HEK293 (cell line): Measurements from ENCODE around the gene ABHD16B.
A peak's percentile ranks its signal among the peaks of the same experiment; 100 is the strongest.

ENCODE experiments used
- CTCF ChIA-PET: fragments of 350-600 bp; formaldehyde crosslinking; extraction: SDS; loops from one replicate; lab custom pipeline; 2021; ENCODE audit warnings: antibody characterized with exemption; lab: Yijun Ruan, JAX
- POLR2A ChIA-PET: fragments of 300-600 bp; formaldehyde crosslinking; extraction: SDS; loops from one replicate; lab custom pipeline; 2020; ENCODE audit warnings: antibody characterized with exemption, inconsistent platforms; lab: Yijun Ruan, JAX
- H3K27ac ChIP-seq: fragments of 200-500 bp; sonication (Bioruptor generic); 2 replicates; pipeline ENCODE4 v1.5.1; 2014; ENCODE audit warnings: low read depth, low read length, control low read depth, inconsistent platforms; ENCODE audit errors: extremely low read depth
- H3K36me3 ChIP-seq, 2 experiments: fragments of 200-500 bp in 1 of 2; sonication (Bioruptor generic) in 1 of 2; 1 replicate in 1 of 2; 2 replicates in 1 of 2; pipeline ENCODE4 v1.5.1; 2014 to 2017; ENCODE audit warnings: inconsistent platforms in 2 of 2, low read length in 2 of 2; ENCODE audit not compliant: control insufficient read depth in 2 of 2, insufficient read depth in 1 of 2
- H3K4me1 ChIP-seq: fragments of 200-500 bp; sonication (Bioruptor generic); 2 replicates; pipeline ENCODE4 v1.5.1; 2014; ENCODE audit warnings: mild to moderate bottlenecking, low read length, inconsistent platforms; ENCODE audit not compliant: control insufficient read depth, insufficient read depth
- H3K4me3 ChIP-seq: 2 replicates; pipeline ENCODE4 v1.5.1; 2011; ENCODE audit warnings: low read depth, mild to moderate bottlenecking, control low read depth, low read length, moderate library complexity
- H3K9me3 ChIP-seq: fragments of 200-500 bp; sonication (Bioruptor generic); 2 replicates; pipeline ENCODE4 v1.5.1; 2014; ENCODE audit warnings: low read depth, low read length, inconsistent platforms; ENCODE audit not compliant: control insufficient read depth, insufficient read depth
- SCRT2 ChIP-seq: fragments of 450-650 bp; formaldehyde crosslinking; IDR thresholded peaks from 2 replicates; pipeline ENCODE4 v1.5.1; 2016; ENCODE audit warnings: missing biosample characterization, missing genetic modification characterization
- SETDB1 ChIP-seq: IDR thresholded peaks from one replicate; pipeline ENCODE4 v1.6.1; 2017; ENCODE audit warnings: mild to moderate bottlenecking, low read length, moderate library complexity, mixed read lengths; ENCODE audit not compliant: insufficient read length
- ZNF175 ChIP-seq: fragments of 450-650 bp; formaldehyde crosslinking; IDR thresholded peaks from 2 replicates; pipeline ENCODE4 v1.5.1; 2016; ENCODE audit warnings: missing biosample characterization, missing genetic modification characterization
- ZNF518A ChIP-seq: fragments of 450-650 bp; formaldehyde crosslinking; conservative IDR thresholded peaks from 2 replicates; pipeline ENCODE4 v1.5.1; 2016; ENCODE audit warnings: low read depth, missing biosample characterization, missing genetic modification characterization

The ABHD16B gene

GRCh38 chr20:63908008-63908682 lies 46.8 kb downstream of the ABHD16B start:
- H3K27ac ChIP-seq = no peak overlapping the region
- no peak overlapping the region for H3K4me3 ChIP-seq
- ChIA-PET POLR2A (interaction anchor here (1.1 kb wide), 1 partner anchor 50 kb away, joined by 3 read pairs; no protein-coding TSS in a partner anchor), CTCF (interaction anchor here (0.6 to 3.0 kb wide), 5 partner anchors 12 to 79 kb away, joined by 4 to 16 read pairs (median 8); no protein-coding TSS in a partner anchor)
- no peak for TF ChIP-seq SETDB1
- TF ChIP-seq ZNF518A (tag by site-specific recombination) = no peak
- peaks cover 2% of the 10 kb centered on the region; the same call in 1 of the 2 replicates for H3K4me1 ChIP-seq
- H3K36me3 ChIP-seq = peaks cover 0 to 7% of the 10 kb centered on the region in 2 experiments; a peak in 2 of 3 replicates
- H3K9me3 ChIP-seq = no peaks in the 10 kb centered on the region

- H3K36me3 ChIP-seq = peaks cover 0 to 7% of the 10 kb centered on the region in 2 experiments; a peak in 2 of 3 replicates
- TF ChIP-seq ZNF175 (no peak), SCRT2 (tag by site-specific recombination) (0 out of 2 replicates have a peak, but pooled peaks have one; percentile 39)
- H3K4me1 ChIP-seq = peaks cover 2% of the 10 kb centered on the region; the same call in 1 of the 2 replicates
- no peak overlapping the region for H3K4me3 ChIP-seq
- H3K9me3 ChIP-seq = no peaks in the 10 kb centered on the region
- CTCF ChIA-PET = interaction anchor here (3.0 kb wide), 1 partner anchor 63 kb away, joined by 16 read pairs; no protein-coding TSS in a partner anchor
- POLR2A ChIA-PET = no interaction called here
- no peak overlapping the region for H3K27ac ChIP-seq
Observed at GRCh38 chr20:63911176-63911575, 49.9 kb downstream of the ABHD16B start.
